ENCODE results near the gene FAM187B. TPM values are rescaled to one million over a fixed set of nuclear protein-coding genes. Genes with fewer than 3 reads are reported as not detected.

FAM187B gene
- total and polyA plus RNA-seq, 4 donors, result 0.17 TPM; not detected in 3

DNA sequence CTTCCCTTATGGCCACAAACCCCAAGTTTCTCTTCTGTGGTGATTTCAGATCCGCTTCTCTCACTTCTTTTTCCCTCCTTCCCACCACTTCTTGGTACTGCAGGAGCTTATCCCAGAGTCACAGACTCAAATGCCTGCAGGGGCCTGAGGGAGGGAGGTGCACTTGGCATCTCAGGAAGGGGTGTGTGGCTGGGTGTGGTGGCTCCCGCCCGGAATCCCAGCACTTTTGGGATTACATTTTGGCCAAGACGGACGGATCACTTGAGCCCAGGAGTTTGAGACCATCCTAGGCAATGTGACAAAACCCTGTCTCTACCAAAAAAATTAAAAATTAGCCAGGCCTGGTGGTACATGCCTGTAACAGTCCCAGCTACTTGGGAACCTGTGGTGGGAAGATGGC is 45.8 kb upstream of the FAM187B start:
- Histone ChIP-seq H3K27me3 (ENCODE audit: control insufficient read depth in 4 of 4, insufficient read depth in 4 of 4, low read length in 3 of 4) (no peaks in the 10 kb centered on the region), H3K9me3 (ENCODE audit: control insufficient read depth in 4 of 4, low read length in 3 of 4) (no peaks in the 10 kb centered on the region), H3K4me3 (ENCODE audit: low read depth in 1 of 3, low read length in 3 of 3) (no peak overlapping the region), H3K9ac (ENCODE audit: low read depth in 1 of 2, low read length in 2 of 2) (no peak overlapping the region), H3K27ac (ENCODE audit: low read depth in 1 of 2, low read length in 2 of 2) (peak overlapping the region in 1 of 2 donors; percentile 26), H3K36me3 (ENCODE audit: control insufficient read depth in 4 of 4, insufficient read depth in 3 of 4, low read depth in 1 of 4, low read length in 3 of 4) (peaks cover 0 to 20% (median 16%) of the 10 kb centered on the region in 4 donors), H3K4me1 (ENCODE audit: control insufficient read depth in 4 of 4, insufficient read depth in 4 of 4, low read length in 3 of 4) (peaks cover 22 to 48% (median 36%) of the 10 kb centered on the region in 4 donors)
- 91% methylated on average over 5 of the region's 5 CpGs for WGBS
- TF ChIP-seq FOXA1 (IDR thresholded peaks at IDR 0.05) (no peak), GABPA (IDR thresholded peaks at IDR 0.05 in 1 of 2, conservative IDR thresholded peaks at IDR 0.05 in 1 of 2) (no peak)
- no peak for DNase-seq (ENCODE audit: low spot score)

DNA sequence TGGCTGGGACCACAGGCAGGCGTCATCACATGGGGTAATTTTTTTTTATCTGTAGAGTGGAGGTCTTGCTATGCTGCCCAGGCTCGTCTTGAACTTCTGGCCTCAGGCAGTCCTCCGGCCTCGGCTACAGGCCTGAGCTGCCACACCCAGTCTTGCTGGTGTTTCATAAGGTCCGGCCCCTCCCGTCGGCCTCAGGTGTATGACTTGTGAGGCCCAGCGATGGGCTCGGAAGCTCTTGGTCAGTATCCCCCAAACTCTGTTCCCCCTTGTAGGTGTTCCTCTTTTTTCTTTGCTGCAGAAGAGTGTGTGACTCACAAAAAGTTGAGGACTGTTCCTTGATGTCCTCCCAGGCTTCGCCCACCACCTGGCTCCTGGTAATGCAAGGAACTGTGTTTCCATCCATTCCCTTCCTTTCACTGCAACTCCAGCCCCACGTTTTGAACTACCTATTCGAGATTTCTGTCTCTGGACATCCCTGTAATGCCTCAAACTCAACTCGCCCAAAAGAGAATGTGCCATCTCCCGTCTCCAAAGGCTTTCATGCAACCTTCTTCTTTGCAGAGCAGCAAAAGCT is 45.2 kb upstream of the FAM187B start:
- Histone ChIP-seq H3K9ac (ENCODE audit: low read depth in 1 of 2, low read length in 2 of 2) (no peak overlapping the region), H3K4me1 (ENCODE audit: control insufficient read depth in 4 of 4, insufficient read depth in 4 of 4, low read length in 3 of 4) (peaks cover 20 to 43% (median 32%) of the 10 kb centered on the region in 4 donors)
- 87% methylated on average over 14 of the region's 14 CpGs for WGBS

DNA sequence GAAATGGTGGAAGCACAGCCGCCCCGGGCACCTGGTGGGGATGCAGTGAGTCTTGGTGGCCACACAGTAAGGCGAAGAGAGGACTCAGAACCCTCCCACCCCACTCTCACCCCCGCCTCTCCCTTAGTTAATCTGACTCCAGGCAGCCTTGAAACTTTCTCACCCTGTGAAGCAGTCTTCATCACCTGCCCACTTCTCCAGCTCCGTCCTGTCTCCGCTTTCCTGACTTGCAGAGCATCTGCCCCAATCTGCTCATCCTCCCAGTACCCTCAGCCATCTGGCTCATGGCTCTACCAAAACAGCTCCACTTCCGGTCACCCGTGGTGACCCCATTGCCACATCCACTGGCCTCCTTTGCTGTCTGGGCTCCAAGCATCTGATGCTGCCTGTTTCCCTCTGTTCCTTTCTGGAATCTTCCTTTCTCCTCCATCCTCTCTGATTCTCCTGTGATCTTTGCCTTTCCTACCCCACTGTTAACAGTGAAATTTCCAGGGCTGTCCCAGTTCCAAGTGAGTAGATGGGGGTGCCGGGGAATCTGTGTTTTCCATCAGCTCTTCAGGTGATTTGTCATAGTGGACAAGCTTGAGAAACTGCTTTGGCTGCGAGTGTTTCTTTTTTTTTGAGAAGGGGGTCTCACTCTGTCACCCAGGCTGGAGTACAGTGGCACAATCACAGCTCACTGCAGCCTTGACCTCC is 44.6 kb upstream of the FAM187B start:
- WGBS, result 80% methylated on average over 10 of the region's 10 CpGs

More for the DNA sequence above, 45.2 kb upstream of the FAM187B start:
- Histone ChIP-seq H3K36me3 (ENCODE audit: control insufficient read depth in 4 of 4, insufficient read depth in 3 of 4, low read depth in 1 of 4, low read length in 3 of 4) (peaks cover 0 to 19% (median 15%) of the 10 kb centered on the region in 4 donors), H3K4me3 (ENCODE audit: low read depth in 1 of 3, low read length in 3 of 3) (no peak overlapping the region), H3K27me3 (ENCODE audit: control insufficient read depth in 4 of 4, insufficient read depth in 4 of 4, low read length in 3 of 4) (no peaks in the 10 kb centered on the region), H3K27ac (ENCODE audit: low read depth in 1 of 2, low read length in 2 of 2) (peak overlapping the region; percentile 51 to 91), H3K9me3 (ENCODE audit: control insufficient read depth in 4 of 4, low read length in 3 of 4) (no peaks in the 10 kb centered on the region)
- DNase-seq (ENCODE audit: low spot score), result no peak
- TF ChIP-seq HNF4G (IDR thresholded peaks at IDR 0.05), result no peak
- TF ChIP-seq NR2F2 (IDR thresholded peaks at IDR 0.05), result no peak
- TF ChIP-seq, protein P1, sequence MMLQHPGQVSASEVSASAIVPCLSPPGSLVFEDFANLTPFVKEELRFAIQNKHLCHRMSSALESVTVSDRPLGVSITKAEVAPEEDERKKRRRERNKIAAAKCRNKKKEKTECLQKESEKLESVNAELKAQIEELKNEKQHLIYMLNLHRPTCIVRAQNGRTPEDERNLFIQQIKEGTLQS (IDR thresholded peaks at IDR 0.05), result no peak
- no peak for TF ChIP-seq JUND (IDR thresholded peaks at IDR 0.05)
- TF ChIP-seq, protein P2, sequence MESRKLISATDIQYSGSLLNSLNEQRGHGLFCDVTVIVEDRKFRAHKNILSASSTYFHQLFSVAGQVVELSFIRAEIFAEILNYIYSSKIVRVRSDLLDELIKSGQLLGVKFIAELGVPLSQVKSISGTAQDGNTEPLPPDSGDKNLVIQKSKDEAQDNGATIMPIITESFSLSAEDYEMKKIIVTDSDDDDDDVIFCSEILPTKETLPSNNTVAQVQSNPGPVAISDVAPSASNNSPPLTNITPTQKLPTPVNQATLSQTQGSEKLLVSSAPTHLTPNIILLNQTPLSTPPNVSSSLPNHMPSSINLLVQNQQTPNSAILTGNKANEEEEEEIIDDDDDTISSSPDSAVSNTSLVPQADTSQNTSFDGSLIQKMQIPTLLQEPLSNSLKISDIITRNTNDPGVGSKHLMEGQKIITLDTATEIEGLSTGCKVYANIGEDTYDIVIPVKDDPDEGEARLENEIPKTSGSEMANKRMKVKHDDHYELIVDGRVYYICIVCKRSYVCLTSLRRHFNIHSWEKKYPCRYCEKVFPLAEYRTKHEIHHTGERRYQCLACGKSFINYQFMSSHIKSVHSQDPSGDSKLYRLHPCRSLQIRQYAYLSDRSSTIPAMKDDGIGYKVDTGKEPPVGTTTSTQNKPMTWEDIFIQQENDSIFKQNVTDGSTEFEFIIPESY (IDR thresholded peaks at IDR 0.05), result no peak
- no peak for TF ChIP-seq SP1 (IDR thresholded peaks at IDR 0.05)
- TF ChIP-seq RAD21 (IDR thresholded peaks at IDR 0.05), result no peak
- no peak for TF ChIP-seq FOXA1 (IDR thresholded peaks at IDR 0.05)
- TF ChIP-seq YY1 (IDR thresholded peaks at IDR 0.05), result no peak
- no peak for TF ChIP-seq TAF1 (conservative IDR thresholded peaks at IDR 0.05)
- TF ChIP-seq RXRA (IDR thresholded peaks at IDR 0.05), result no peak
- no peak for TF ChIP-seq EGR1 (IDR thresholded peaks at IDR 0.05; ENCODE audit: low read depth in 2 of 2)
- TF ChIP-seq, protein P3, sequence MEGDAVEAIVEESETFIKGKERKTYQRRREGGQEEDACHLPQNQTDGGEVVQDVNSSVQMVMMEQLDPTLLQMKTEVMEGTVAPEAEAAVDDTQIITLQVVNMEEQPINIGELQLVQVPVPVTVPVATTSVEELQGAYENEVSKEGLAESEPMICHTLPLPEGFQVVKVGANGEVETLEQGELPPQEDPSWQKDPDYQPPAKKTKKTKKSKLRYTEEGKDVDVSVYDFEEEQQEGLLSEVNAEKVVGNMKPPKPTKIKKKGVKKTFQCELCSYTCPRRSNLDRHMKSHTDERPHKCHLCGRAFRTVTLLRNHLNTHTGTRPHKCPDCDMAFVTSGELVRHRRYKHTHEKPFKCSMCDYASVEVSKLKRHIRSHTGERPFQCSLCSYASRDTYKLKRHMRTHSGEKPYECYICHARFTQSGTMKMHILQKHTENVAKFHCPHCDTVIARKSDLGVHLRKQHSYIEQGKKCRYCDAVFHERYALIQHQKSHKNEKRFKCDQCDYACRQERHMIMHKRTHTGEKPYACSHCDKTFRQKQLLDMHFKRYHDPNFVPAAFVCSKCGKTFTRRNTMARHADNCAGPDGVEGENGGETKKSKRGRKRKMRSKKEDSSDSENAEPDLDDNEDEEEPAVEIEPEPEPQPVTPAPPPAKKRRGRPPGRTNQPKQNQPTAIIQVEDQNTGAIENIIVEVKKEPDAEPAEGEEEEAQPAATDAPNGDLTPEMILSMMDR (IDR thresholded peaks at IDR 0.05; ENCODE audit: low read depth, low read length, missing input control), result no peak

More for the DNA sequence above, 44.6 kb upstream of the FAM187B start:
- H3K27ac ChIP-seq (ENCODE audit: low read depth in 1 of 2, low read length in 2 of 2), result peak overlapping the region; percentile 51 to 91
- TF ChIP-seq FOXA2 (IDR thresholded peaks at IDR 0.05) (no peak), HNF4A (conservative IDR thresholded peaks at IDR 0.05) (no peak), RXRA (IDR thresholded peaks at IDR 0.05) (peak; percentile 27 to 40)
- TF ChIP-seq, protein P4, sequence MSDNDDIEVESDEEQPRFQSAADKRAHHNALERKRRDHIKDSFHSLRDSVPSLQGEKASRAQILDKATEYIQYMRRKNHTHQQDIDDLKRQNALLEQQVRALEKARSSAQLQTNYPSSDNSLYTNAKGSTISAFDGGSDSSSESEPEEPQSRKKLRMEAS (IDR thresholded peaks at IDR 0.05), result no peak
- TF ChIP-seq, protein P1 (IDR thresholded peaks at IDR 0.05), result no peak
- no peak overlapping the region for H3K9ac ChIP-seq (ENCODE audit: low read depth in 1 of 2, low read length in 2 of 2)
- no peaks in the 10 kb centered on the region for H3K27me3 ChIP-seq (ENCODE audit: control insufficient read depth in 4 of 4, insufficient read depth in 4 of 4, low read length in 3 of 4)
- peaks cover 0 to 19% (median 15%) of the 10 kb centered on the region in 4 donors for H3K36me3 ChIP-seq (ENCODE audit: control insufficient read depth in 4 of 4, insufficient read depth in 3 of 4, low read depth in 1 of 4, low read length in 3 of 4)
- DNase-seq (ENCODE audit: low spot score), result no peak
- no peak overlapping the region for H3K4me3 ChIP-seq (ENCODE audit: low read depth in 1 of 3, low read length in 3 of 3)
- peaks cover 20 to 42% (median 30%) of the 10 kb centered on the region in 4 donors for H3K4me1 ChIP-seq (ENCODE audit: control insufficient read depth in 4 of 4, insufficient read depth in 4 of 4, low read length in 3 of 4)
- no peaks in the 10 kb centered on the region for H3K9me3 ChIP-seq (ENCODE audit: control insufficient read depth in 4 of 4, low read length in 3 of 4)

All from liver (tissue), 9 donors.